GM03348 (cell line): ENCODE measurements around the gene PABPN1.

Source experiments
- DNase-seq: peaks from one replicate; pipeline ENCODE4 v3.0.0; 2012; ENCODE audit warnings: low spot score

The PABPN1 gene

DNA sequence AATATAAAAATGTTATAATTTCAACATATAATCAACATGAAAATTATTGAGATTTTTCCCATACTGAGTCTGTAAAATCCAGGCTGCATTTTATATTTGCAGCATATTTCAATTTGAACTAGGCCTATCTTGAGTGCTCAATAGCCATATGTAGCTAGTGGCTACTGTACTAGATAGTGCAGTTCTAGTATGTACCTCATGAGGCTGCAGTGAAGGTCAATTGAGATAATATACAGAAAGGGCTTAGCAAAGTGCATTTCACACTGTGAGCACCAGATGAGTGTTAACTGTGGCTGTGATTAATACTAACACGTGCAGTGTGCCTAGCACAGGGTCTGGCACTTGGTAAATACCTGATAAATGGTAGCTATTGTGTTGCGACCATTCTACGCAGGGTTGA is 36.8 kb downstream of the PABPN1 start:
- no peak for DNase-seq

DNA sequence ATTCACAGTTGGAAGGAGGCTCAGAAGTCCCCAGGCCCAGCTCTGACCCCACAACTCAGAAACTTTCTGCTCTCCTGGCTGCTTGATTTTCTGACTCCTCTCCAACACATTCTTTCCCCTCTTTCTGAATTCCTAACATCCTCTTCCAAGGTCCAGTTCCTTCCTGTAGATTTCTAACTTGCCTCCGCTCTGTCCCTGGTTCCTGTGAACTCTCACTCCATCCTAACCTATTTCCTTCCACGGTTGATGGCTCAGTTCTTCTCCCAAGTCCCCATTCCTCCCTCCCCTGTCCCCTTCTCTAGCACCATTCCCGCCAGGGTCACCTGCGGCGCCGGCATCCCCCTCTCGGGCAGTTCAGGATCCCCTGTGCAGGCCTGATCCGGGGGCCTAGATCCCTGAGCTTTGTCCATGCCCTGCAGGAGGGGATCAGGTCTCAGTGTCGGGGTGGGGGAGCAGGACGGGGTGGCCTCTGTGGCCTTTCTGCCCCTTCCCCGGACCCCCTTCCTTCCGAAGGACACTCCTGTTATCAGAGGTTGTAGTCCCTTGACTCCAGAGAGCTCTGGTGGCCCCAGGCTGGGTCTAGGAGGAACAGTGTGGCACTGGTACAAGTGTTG is 37.4 kb downstream of the PABPN1 start:
- no peak for DNase-seq

DNA sequence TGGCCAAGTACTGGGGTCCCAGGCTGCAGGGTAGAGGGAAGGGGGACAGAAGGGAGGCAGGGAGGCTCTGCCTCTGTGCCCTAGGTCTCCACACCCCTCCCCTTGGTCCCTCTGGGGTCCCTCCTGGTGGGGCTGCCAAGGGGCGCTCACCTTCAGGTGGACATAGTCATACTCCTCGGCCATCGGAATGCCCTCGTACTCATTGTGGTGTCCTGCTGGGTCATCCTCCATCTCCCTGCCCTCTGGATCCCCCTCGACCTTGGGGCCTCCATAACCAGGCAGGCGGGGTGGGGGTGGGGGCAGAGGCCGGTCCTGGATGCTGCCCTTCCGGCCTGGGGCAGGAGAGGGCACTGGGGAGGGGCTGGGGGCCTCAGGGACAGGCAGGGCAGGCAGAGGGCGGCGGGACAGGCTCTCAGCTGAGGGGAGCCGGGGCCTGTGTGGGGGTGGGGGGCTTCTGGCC is 37.9 kb downstream of the PABPN1 start:
- no peak for DNase-seq

DNA sequence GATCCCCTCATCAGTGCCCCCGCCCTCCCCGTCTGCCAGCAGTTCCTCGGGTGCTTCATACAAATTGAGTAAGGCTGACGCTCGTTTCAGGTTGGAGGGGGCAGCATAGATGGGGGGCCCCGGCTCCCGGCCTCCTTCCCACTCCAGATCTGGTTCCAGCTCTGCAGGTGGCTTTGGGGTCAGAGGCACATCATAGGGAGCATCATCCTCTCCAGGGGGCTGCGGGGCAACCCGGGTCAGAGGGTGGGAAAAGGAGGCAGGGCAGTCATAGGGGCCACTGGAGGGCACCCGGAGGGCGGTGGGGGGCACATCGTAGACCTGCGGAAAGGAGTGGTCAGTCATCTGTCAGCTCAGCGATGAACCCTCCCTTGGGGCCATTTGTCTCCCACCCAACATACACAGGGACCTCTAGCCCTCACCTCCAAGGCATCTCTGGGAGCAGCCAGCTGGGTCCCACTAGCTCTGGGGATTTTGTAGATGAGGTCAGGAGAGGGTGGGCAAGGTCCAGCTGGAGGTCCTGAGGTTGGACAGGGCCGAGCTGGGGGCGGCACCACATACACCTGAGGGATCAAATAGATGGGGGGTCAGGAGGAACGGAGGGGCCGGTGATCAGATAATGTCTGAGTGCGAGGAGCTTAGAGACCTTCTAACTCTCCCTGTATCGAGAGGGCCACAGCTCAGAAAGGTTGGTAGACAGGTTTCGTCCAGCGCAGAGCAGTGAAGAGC is 38.6 kb downstream of the PABPN1 start:
- DNase-seq, result no peak

DNA sequence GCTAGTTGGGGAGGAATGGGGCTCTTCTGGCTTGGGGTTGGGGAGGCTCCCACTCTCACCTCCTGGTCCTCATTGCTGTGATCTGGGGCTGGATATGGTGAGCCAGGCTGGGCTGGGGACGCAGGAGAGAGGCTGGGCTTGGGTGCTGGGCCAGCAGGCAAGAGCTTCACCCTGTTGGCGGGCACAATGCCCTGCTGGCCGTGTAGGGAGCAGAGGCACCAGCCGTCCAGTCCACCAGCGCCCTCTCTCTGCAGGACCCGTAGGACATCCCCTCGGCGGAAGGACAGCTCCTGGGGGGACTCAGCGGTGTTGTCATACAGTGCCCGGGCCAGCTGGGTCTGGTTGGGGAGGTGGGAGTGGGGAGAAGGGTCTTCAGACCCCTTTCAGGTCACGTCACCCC is 39.2 kb downstream of the PABPN1 start:
- DNase-seq, result no peak

DNA sequence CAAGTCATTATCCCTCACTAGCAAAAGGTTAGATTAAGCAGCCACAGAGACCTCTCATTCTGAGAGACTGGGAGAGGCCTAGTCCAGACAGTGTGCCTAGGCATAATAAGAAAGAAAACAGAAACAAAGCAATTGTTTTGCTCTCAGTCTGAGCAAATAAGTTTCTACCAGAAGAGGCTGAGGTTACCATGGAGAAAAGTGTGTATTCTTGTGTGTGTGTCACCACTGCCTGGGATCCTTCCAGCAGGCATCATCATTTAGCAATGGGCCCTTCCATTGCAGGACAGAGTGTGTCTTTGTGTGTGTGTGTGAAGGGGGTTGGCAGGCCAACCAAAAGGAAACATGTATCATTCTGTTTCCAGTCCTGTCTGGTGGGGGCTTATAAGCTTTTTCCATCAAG is 40.1 kb downstream of the PABPN1 start:
- no peak for DNase-seq

DNA sequence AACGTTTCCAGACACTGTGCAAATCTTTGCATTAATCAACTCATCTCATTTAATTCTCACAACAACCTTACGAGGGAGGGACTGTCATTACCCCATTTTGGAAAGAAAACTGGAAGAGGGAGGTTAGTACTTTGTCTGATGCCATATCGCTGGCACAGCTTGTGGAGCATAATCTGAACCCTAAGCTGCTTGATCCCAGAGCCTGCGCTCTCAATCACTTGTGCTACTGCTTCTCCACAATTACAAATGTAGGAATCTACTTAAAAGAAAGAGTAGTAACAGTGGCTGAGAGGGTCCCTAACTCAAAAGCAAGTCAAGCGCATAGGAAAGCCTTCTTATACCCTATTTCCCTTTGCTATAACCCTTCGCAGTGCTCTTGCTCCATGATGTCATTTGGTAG is 40.5 kb downstream of the PABPN1 start:
- no peak for DNase-seq

DNA sequence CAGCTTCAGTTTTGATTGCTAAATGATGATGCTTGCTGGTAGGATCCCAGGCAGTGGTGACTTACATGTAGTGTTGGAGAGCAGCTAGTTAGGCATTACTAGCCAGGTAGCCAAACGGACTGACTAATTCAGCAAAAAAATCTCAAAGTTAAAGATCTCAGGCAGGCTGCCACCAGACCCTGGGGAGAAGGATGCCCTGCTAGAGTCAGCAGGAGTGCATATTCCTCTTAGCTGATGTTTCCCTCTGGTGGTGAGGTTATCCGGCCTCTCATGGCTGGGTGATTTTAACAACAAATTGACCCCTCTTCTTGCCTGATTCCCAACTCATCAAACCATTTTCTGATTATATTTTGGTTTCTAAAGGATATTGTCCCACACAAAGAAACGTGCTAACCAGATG is 40.9 kb downstream of the PABPN1 start:
- no peak for DNase-seq

DNA sequence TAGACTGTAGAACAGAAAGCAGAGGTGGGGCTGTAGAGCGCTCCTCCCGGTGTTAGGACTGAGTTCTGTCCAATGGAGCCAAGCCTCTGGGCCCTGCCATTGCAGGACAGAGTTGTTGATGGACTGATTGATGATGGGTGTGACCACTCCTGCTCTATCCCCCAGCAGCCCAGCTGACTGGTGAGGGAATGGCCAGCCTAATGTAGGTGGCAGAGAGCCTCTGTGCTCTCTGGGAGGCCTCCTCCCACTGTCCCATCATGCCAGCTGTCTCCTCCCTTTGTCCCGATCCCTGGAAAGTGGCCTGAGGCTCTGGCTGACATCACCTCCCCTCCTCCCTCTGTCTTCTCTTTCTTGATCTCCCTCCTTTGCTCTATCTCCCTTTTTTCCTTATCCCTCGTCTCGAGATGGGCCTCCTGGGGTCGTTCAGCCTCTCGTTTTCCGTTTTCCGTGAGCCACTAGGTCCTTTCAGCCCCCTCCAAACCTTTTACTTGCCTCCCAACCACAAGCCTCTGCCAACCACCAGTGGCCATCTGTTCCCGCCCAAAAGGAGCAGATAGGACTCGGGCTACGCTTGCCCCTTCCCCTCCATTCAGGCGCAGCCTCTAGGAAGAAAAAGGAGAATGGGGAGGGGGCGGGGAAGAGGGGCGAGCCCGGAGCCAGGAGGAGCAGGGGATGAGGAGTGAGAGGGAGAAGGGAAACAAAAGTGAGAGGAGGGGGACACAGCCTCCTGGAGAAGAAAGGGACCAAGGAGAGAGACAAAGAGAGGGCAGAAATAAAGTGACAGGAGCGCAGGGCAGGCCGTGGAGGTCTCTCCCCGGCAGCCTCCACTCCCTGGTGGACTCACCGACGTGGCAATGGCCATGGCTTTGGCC is 43.1 kb downstream of the PABPN1 start:
- DNase-seq, result peak; percentile 43

DNA sequence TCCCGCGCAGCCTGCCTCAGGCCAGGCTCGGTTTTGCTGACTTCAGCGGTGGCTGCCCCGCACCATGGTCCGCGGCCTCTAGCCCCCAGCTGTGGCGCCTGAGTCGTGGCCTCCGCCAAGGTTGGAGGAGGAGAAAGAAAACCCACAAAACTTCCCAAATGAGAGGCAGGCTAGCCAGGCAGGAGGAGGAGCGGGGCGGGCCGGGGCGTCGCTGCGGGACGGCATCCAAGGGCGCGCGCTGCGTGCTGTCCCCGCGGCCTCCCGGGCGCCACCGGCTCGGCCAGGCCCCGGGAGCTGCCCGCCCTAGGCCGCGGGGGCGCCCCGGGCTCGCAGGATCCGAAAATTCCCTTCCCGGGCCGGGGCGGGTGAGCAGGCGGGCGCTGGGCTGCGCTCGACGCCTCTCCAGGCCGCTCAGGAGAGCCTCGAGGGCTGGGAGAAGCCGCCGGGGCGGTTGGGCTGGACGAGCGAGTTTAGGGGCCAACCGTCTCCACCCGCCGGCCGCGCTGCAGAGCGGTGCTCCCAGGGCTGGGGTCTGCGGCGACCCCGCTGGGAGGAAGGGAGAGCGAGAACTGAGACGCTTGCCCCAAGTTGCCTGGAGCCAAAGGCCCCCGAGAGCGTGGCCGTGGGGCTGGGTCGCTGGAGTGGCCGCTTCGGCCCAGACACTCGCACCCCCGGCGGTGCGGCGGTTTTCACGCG is 43.9 kb downstream of the PABPN1 start, which contains the start of gene EFS:
Gene EFS (minus strand): TSS at position 137 of the 696 bp plus-strand sequence. CDS start 147 bp downstream, outside the sequence.
- peak; percentile 69 for DNase-seq

DNA sequence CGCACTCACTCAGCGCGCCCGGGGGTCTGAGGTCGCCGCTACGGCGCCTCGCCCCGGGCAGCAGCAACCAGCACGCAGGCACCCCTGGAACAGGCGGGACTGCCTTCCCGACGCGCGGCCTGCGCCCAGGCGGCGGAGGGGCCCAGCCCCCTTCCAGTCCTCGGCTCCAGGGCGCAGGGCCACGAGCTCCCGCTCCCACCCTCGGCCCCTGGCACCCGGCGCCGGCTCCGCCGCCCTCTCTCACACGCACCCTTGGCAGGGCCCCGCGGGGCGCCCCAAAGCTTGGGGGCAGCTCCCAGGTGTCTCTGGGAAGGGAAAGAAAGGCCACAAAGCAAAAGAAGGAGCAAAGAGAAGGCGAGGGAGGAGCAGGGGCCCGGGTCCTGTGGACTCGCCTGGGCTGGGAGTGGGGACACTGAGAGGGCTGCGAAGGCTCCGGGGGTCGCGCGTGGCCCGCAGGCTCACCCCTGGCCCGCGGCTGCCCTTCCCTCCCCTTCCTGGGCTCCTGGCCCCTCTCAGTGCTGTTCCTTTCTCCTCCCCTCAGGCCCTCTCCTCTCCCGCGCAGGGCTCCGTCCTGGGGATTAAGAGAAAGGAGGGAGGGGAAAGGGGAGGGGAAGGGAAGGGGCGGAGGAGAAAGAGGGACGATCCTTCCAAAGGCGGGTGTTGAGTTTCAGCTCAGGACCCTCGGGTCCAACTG is 44.6 kb downstream of the PABPN1 start:
- peak; percentile 50 for DNase-seq

DNA sequence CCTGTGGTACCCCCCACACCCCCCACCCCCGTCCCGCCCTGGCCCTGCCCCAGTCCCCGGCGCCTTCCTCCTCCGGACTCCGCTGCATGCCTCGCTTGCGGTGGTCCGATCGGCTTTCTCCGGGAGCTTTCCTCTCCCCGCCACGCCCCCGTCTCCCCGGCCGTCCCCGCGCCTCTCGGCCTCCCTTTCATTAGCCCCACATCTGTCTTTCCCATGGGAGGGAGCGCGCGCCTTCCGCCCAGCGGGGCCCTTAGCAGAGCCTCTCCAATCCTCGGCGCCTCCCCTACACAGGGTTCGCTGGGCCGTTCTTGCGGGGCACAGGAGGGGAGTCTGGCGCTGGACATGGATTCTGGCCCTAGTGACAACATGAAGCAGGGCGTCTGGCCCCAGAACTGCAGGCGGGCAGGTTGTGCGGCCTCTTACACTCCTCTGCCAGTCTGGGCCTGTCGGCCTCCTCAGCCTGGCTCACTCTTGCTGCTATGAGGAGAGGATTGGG is 45.2 kb downstream of the PABPN1 start:
- peak; percentile 79 for DNase-seq

DNA sequence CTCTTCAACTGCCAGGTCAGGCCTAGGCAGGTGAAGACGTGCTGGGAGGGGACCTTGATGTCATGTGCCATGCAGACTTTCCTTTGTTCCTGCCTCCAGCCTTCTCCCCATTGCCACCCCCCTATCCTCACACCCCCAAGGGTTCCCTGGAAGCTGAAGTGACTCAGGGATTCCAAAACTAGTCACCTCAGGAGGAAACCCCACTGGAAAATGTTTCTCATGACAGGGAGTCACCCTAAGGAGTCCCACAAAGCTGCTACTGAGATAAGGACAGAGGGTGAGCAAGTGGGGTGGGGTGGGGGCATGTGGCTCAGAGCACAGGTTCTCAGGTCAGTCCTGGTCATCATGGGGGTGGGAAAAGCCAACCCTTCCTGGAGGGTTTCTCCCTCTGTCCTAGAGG is 49.0 kb downstream of the PABPN1 start:
- no peak for DNase-seq

DNA sequence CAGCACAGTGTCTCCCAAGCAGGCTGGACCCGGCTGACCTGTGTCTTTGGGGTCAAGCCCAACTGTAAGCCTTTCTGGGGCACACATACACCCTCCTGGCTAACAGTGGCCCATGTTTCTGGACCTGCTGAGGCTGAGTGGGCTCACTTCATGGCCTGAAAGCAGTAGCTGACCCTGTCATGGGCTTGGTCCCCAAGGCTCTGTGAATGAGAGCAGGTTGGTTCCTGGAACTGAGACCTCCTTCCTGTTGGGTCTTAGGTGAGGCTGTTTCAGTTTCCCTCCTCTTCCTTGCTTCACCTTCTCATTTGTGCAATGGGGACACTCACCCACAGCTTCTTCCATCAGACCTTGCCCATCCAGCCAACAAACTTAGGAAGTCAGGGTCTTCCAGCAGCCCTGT is 50.6 kb downstream of the PABPN1 start:
- no peak for DNase-seq

DNA sequence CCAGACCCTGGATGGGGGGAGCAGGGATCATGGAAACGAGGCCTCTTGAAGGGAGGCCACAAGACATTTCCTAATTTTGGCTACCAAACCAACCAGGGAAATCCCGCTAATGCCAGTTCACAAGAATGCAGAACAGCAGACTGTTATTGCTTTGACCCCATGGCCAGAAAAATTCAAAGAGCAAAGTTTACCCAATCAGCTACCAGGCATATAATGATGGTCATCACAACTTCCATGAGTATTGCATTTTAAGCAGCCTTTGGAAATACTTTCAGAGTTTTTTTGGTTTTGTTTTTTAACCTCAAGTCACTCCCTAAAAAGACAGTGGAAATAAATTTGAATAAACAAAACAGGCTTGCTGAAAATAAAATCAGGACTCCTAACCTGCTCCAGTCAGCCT is 51.3 kb downstream of the PABPN1 start, which contains the start of gene IL25:
Gene IL25 (plus strand): TSS at position 301 of the 400 bp plus-strand sequence.
- no peak for DNase-seq

DNA sequence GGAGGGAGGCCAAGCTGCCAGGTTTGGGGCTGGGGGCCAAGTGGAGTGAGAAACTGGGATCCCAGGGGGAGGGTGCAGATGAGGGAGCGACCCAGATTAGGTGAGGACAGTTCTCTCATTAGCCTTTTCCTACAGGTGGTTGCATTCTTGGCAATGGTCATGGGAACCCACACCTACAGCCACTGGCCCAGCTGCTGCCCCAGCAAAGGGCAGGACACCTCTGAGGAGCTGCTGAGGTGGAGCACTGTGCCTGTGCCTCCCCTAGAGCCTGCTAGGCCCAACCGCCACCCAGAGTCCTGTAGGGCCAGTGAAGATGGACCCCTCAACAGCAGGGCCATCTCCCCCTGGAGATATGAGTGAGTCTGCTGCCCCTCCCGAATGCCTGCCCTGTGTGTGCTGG is 51.8 kb downstream of the PABPN1 start:
- DNase-seq, result no peak
